GM19043 (cell line): ENCODE data around the gene AQP11.
"Not testable (repeated sequence)": the region's sequence is repeated elsewhere in the genome, so short reads cannot be mapped to it uniquely, and the experiment has no call there.

Source experiments
- ATAC-seq: cut with Tn5 transposase; IDR thresholded peaks from one replicate; pipeline ENCODE4 v1.9.1; 2021; ENCODE audit warnings: low read depth; ENCODE audit not compliant: unreplicated experiment

AQP11 gene

GRCh38 chr11:77589521-77590193 lies at the start of gene AQP11:
AQP11 (plus strand) TSS chr11:77589953; CDS start chr11:77589993, 40 bp downstream.
- peak; percentile 86 for ATAC-seq

DNA sequence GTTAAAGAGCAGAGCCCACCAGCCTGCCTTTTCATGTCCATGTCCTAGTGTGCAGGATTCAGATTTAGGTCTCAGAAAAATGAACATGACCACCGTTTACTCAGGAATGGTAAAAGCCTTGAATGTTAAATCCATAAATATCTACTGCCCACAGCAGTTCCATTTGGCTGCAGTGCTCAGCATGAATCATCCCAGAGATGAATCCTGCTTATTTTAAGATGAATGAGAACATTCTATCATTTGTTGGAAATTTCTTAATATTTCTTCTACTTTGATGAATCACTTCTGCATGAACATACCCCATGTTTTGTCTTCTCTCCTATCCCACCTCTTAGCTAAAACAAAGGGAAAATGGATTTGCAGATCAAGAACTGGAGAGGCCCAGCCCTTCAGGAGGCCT lies 47.5 kb upstream of the AQP11 start:
- ATAC-seq: no peak

DNA sequence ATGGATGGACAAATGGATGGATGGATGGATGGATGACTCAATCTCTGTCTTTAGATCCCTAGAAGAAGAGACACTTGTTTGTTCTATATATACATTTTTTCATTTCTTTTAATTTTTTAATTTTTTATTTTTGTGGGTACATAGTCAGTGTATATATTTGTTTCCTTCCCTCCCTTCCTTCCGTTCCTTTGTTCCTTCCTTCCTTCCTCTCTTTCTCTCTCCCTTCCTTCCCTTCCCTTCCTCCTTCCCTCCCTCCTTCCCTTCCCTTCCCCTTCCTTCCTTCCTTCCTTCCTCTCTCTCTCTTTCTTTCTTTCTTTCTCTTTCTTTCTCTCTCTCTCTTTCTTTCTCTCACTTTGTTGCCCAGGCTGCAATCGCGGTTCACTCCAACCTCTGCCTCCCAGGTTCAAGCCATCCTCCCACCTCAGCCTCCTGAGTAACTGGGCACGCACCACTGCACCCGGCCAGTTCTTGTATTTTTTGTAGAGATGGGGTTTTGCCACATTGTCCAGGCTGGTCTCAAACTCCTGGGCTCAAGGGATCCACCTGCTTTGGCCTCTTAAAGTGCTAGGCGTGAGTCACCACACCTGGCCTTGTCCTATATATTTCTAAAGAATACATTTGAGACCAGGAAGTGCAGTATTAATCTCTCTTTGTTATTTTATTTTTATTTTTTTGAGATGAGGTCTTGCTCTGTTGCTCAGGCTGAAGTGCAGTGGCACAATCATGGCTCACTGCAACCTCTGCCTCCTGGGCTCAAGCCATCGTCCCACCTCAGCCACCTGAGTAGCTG lies 42.5 kb upstream of the AQP11 start:
- ATAC-seq: no peak

DNA sequence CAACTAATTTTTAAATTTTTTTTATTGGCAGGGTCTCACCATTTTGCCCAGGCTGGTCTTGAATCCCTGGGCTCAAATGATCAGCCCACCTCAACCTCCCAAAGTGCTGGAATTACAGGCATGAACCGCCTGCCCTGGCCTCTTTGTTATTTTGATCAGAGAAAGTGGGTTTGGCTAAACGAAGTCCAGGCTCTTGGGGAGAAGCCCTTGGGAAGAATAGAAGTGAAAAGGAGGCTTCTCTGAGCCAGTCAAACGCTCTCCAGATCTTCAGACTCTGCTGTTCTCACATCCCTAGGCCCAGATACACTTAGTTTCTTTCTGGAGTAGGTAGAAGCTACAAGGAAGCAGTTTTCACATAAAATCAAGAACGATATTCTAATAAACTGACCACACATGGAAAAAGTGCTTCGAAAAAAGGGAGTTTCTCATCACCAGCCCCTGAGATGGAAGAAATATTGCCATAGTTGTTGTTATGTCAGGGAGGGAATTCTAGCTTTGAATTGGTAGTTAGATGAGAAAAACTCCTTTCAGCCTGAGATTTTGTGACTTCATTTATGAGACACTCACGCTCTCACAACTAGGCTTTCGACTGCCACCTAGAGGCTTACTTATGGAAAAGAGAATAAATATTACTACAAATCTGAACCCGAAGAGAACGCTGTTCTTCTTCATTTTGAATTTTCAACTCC lies 41.7 kb upstream of the AQP11 start:
- no peak for ATAC-seq

- no peak for ATAC-seq
Observed at GRCh38 chr11:77548552-77549445, 41.0 kb upstream of the AQP11 start.

DNA sequence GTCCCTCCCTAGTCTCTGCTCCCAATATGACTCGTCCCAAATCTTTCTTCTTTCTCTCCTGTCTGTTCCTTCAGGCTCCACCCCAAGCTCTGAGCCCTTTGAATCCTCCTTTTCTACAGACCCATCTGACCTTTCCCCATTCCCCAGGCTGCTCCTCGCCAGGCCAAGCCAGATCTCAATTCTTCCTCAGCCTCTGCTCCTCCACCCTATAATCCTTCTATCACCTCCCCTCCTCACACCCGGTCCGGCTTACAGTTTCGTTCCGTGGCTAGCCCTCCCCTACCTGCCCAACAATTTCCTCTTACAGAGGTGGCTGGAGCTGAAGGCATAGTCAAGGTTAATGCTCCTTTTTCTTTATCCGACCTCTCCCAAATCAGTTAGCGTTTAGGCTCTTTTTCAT lies 38.3 kb upstream of the AQP11 start:
- not testable (repeated sequence) for ATAC-seq

DNA sequence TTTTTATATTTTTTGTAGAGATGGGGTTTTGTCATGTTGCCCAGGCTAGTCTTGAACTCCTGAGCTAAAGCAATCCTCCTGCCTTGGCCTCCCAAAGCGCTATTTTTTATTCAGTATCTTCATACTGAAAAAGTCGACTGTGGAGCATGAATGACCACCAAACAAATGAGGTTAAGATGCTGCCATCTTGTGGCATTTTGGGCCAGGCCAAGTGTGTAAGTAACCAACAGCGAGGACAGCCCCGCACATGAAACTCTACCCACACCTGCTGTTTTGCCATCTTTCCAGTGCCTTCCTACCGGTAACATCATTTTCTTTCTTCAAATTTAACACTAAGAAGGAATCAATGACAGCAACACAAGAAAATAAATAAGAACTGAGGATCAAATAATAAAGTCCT lies 32.2 kb upstream of the AQP11 start:
- no peak for ATAC-seq

DNA sequence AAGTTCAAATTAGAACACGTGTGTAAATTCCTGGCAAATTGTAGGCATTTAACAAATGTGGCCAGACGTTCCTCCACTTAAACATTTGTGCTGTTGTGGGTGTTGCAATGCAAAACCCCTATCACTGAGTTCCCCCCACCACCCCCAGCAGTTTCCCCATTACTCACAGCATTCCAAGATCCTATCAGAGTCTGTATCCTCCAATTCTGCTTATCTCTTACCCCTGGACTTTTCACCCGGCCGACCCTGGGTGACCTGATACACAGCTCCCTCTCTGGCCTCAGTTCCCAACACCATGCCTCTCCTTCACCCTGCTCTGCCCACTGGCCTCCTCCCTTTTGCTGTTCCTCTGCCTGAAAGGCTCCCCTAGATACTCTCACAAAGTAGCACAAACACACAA lies 31.4 kb upstream of the AQP11 start:
- no peak for ATAC-seq

- ATAC-seq: no peak
Observed at GRCh38 chr11:77559686-77560401, 29.9 kb upstream of the AQP11 start.

- no peak for ATAC-seq
Observed at GRCh38 chr11:77560605-77561004, 29.1 kb upstream of the AQP11 start.

- ATAC-seq: no peak
Observed at GRCh38 chr11:77561257-77561656, 28.5 kb upstream of the AQP11 start.

- ATAC-seq: no peak
Observed at GRCh38 chr11:77568306-77568705, 21.4 kb upstream of the AQP11 start.

DNA sequence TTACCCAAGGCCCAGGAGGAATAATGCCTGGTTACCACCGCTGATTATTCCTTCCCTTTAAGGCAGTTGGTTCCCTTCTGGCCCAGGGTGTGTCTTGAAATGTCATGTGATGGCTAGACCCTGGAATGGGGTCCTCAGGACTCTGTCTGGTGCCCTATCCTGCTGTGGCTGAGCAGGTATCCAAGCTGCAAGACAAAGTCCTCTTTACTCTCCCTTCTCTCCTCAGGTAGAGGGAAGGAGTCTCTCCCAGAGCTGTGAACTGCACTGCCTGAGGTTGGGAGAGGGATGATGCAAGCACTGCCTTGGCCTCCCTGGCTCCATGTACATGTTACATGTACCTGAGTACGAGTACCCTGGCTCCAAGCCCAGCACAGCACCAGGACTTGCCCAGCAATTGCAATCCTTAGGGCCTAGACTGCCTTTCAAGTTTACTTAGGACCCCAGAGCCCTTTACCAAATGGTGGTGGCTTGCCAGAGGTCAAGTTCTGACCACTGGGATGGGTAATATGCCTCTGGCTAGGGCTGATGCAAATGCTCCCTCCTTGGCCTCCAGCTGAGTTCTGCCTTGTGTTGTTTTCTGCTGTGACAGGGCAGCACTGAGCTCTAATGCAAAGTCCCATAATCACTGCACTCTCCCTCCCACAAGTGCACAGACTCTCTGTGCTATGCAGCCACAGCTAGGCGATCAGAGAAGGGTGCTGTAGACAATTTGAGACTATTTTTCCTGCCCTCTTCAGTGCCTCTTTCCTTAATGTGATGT lies 20.7 kb upstream of the AQP11 start:
- no peak for ATAC-seq

DNA sequence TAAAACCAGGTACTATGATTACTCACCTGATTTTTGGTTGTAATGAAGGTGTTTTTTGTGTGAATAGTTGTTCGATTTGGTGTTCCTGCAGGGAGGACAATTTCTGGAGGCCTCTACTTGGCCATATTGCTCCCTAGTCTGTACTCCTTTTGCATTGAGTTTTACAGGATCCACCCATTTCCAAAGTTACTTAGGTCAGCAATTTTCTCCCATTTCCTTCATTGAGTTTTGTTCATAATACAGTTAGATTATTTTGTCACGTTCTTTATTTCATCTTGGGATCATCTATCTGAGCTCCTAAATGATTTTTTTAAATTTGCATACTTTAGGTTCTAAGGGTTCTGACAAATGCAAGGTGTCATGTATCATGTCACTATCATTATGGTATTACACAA lies 20.1 kb upstream of the AQP11 start:
- no peak for ATAC-seq

GRCh38 chr11:77570896-77571295 lies 18.9 kb upstream of the AQP11 start:
- not testable (repeated sequence) for ATAC-seq

DNA sequence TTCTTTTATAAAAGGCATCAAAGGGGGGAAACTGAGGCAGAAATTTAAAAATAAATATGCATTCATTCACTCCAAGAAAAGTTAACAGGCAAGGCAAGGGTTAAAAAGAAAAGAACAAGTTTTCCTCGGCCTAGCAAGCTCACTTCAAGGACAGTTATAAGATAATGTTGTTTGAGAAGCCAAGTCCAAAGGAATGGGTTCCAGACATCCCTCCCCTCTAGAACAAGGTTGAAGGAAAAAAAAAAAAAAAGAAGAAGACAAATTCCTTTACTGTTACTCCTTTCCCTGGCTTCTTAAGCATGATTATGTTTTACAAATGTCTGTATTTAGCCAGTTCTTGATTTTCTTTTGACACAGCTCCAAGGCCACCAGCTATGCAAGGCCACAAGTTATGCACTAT lies 14.3 kb upstream of the AQP11 start:
- ATAC-seq: not testable (repeated sequence)

DNA sequence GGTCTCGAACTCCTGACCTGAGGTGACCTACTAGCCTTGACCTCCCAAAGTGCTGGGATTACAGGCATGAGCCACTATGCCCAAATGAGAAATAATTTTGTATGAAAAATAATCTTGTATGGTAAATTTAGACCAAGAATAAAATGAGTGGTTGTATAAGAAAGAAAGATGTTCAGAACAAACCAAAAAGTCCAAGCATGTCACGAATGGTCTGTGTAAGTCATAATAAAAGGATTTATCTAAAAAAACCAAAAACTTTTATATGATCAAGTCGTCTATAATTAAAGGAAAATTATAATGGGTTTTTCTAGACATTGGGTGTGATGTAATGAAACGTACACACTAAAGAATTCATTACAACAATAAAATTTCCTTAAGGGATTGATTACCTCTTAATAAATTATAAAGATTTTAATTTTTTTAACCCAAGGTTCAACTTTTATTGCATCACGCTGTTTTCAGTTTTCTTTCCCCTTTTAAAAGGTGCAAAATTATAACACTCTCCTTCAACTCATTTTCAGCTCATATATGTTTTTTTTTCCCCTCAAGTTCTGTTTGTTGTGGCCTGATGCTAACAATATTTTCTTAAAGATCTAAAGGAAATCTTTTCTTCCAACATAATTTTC lies 8.9 kb upstream of the AQP11 start:
- no peak for ATAC-seq

DNA sequence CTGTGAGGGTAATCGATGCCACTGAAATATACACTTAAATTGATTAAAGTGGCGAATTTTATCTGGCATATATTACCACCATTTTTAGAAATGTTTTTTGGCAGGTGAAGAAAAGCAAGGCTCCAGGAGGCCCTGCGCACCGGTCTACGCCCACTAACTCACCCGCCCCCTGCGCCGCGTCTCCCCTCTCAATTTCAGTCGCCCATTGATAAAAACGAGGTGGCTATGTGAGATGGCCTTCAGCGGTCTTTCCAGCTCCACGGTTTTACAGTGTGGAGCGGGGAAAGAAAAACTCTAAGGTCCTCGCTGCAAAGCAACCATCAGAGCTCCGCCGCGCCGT lies 602 bp upstream of the AQP11 start:
- peak; percentile 22 for ATAC-seq
